H1 (cell line): ENCODE results near the gene MYD88. TPM values are rescaled to one million over a fixed set of nuclear protein-coding genes. Genes with fewer than 3 reads are reported as not detected.
A peak's percentile ranks its signal among the peaks of the same experiment; 100 is the strongest.

Source experiments
- CTCF ChIA-PET: fragments of 300-600 bp; sonication (Branson Sonifier 250); formaldehyde crosslinking; loops from one replicate; lab custom pipeline; 2021; ENCODE audit not compliant: partially characterized antibody; lab: Charles Lee
- POLR2A ChIA-PET: fragments of 300-600 bp; sonication (Branson Sonifier 250); formaldehyde crosslinking; loops from one replicate; lab custom pipeline; 2021; ENCODE audit warnings: inconsistent platforms; ENCODE audit not compliant: partially characterized antibody; lab: Charles Lee
- DNase-seq, 2 experiments: peaks; one replicate each; pipeline versions ENCODE4 v3.0.0 to v3.0.0-alpha.2; 2010 to 2022; ENCODE audit warnings: low spot score in 2 of 2, low read depth in 1 of 2, mixed read lengths in 1 of 2
- FAIRE-seq: peaks from 2 replicates; lab custom pipeline; 2011; peaks lifted over from hg19 to GRCh38; lab: Jason Lieb, UNC
- H2AFZ ChIP-seq: 2 replicates; pipeline ENCODE4 v1.8.1; 2012; ENCODE audit warnings: low read length, inconsistent platforms
- H2AK5ac ChIP-seq: 2 replicates; pipeline ENCODE4 v1.6.1; 2013; ENCODE audit warnings: low read depth, low read length
- H2BK120ac ChIP-seq: replicated peaks from 2 replicates; pipeline ENCODE3; 2013; ENCODE audit warnings: low read depth, low read length, inconsistent platforms
- H2BK12ac ChIP-seq: 2 replicates; pipeline ENCODE4 v1.6.1; 2013; ENCODE audit warnings: low read depth, low read length
- H2BK15ac ChIP-seq: 2 replicates; pipeline ENCODE4 v1.6.1; 2013; ENCODE audit warnings: low read length
- H2BK20ac ChIP-seq: 2 replicates; pipeline ENCODE4 v1.6.1; 2013; ENCODE audit warnings: low read length
- H2BK5ac ChIP-seq: 2 replicates; pipeline ENCODE4 v1.6.1; 2013; ENCODE audit warnings: low read depth, low read length
- H3K14ac ChIP-seq: 2 replicates; pipeline ENCODE4 v1.6.1; 2013; ENCODE audit warnings: inconsistent platforms; ENCODE audit not compliant: insufficient read length
- H3K18ac ChIP-seq: 2 replicates; pipeline ENCODE4 v1.6.1; 2013; ENCODE audit warnings: low read length; ENCODE audit errors: extremely low read depth
- H3K23ac ChIP-seq: 2 replicates; pipeline ENCODE4 v1.6.1; 2013; ENCODE audit warnings: inconsistent platforms; ENCODE audit not compliant: insufficient read length
- H3K23me2 ChIP-seq: 2 replicates; pipeline ENCODE4 v1.6.1; 2013; ENCODE audit warnings: low read depth, low read length
- H3K27ac ChIP-seq: 2 replicates; pipeline ENCODE4 v1.6.1; 2011; ENCODE audit warnings: low read depth, low read length, inconsistent platforms
- H3K27me3 ChIP-seq, 4 experiments: replicated peaks in 1 of 4; 1 replicate in 1 of 4; 2 replicates in 3 of 4; pipeline versions ENCODE4 v1.6.1 to v1.8.1; 2011 to 2013; ENCODE audit warnings: low read length in 3 of 4, mild to moderate bottlenecking in 3 of 4, inconsistent platforms in 2 of 4, mixed read lengths in 2 of 4, moderate library complexity in 1 of 4; ENCODE audit not compliant: control insufficient read depth in 3 of 4, insufficient read depth in 3 of 4; ENCODE audit errors: extremely low read depth in 1 of 4
- H3K36me3 ChIP-seq, 4 experiments: 2 replicates each; pipeline versions ENCODE4 v1.6.1 to v1.8.1; 2011 to 2013; ENCODE audit warnings: mild to moderate bottlenecking in 4 of 4, low read length in 3 of 4, moderate library complexity in 2 of 4, control low read depth in 1 of 4, inconsistent platforms in 1 of 4; ENCODE audit not compliant: insufficient read depth in 4 of 4, control insufficient read depth in 2 of 4
- H3K4ac ChIP-seq: replicated peaks from 2 replicates; pipeline ENCODE3; 2013; ENCODE audit warnings: low read length, low read depth, mixed read lengths, inconsistent platforms; ENCODE audit not compliant: insufficient read length
- H3K4me1 ChIP-seq, 4 experiments: replicated peaks in 1 of 4; 1 replicate in 1 of 4; 2 replicates in 3 of 4; pipeline versions ENCODE4 v1.6.1 to v1.8.1; 2011 to 2013; ENCODE audit warnings: low read length in 3 of 4, inconsistent platforms in 2 of 4, mixed read lengths in 1 of 4; ENCODE audit not compliant: insufficient read depth in 4 of 4, control insufficient read depth in 3 of 4
- H3K4me2 ChIP-seq, 2 experiments: 2 replicates each; pipeline versions ENCODE4 v1.6.1 to v1.8.1; 2011 to 2013; ENCODE audit warnings: low read depth in 2 of 2, low read length in 2 of 2, control low read depth in 1 of 2, inconsistent platforms in 1 of 2, mild to moderate bottlenecking in 1 of 2; ENCODE audit not compliant: insufficient read depth in 1 of 2
- H3K4me3 ChIP-seq, 4 experiments: fragments of 200-600, 300-600 bp in 1 of 4; sonication (generic), shearing (Covaris generic), sonication (Bioruptor Twin) in 1 of 4; 2 replicates each; pipeline versions ENCODE4 v1.5.1 to v1.8.1; 2011 to 2016; ENCODE audit warnings: low read length in 4 of 4, low read depth in 3 of 4, control low read depth in 2 of 4, inconsistent platforms in 2 of 4, mild to moderate bottlenecking in 2 of 4, mixed read lengths in 1 of 4, moderate library complexity in 1 of 4; ENCODE audit not compliant: insufficient read depth in 2 of 4; ENCODE audit errors: extremely low read depth in 1 of 4
- H3K56ac ChIP-seq: replicated peaks from 2 replicates; pipeline ENCODE3; 2013; ENCODE audit warnings: low read depth, mild to moderate bottlenecking, mixed read lengths, low read length, inconsistent platforms; ENCODE audit not compliant: insufficient read length
- H3K79me1 ChIP-seq: 2 replicates; pipeline ENCODE4 v1.6.1; 2013; ENCODE audit warnings: low read depth, low read length, control low read depth
- H3K79me2 ChIP-seq, 2 experiments: 2 replicates each; pipeline versions ENCODE4 v1.6.1 to v1.8.1; 2012 to 2013; ENCODE audit warnings: low read length in 2 of 2, mild to moderate bottlenecking in 2 of 2, inconsistent platforms in 1 of 2; ENCODE audit not compliant: insufficient read depth in 2 of 2, control insufficient read depth in 1 of 2
- H3K9ac ChIP-seq, 4 experiments: replicated peaks in 1 of 4; 1 replicate in 1 of 4; 2 replicates in 3 of 4; pipeline versions ENCODE4 v1.6.1 to v1.8.1; 2011 to 2013; ENCODE audit warnings: low read depth in 3 of 4, low read length in 3 of 4, control low read depth in 2 of 4, mild to moderate bottlenecking in 2 of 4, moderate library complexity in 2 of 4, inconsistent platforms in 1 of 4; ENCODE audit errors: extremely low read depth in 1 of 4
- H3K9me3 ChIP-seq, 2 experiments: 2 replicates each; pipeline versions ENCODE4 v1.6.1 to v1.8.1; 2012 to 2013; ENCODE audit warnings: mild to moderate bottlenecking in 2 of 2, moderate library complexity in 2 of 2, control low read depth in 1 of 2, inconsistent platforms in 1 of 2, low read depth in 1 of 2, low read length in 1 of 2, mixed read lengths in 1 of 2; ENCODE audit not compliant: insufficient read depth in 2 of 2
- H4K20me1 ChIP-seq, 2 experiments: replicated peaks in 1 of 2; 2 replicates each; pipeline versions ENCODE3 to v1.8.1; 2011 to 2013; ENCODE audit warnings: inconsistent platforms in 2 of 2, low read length in 2 of 2, mild to moderate bottlenecking in 1 of 2; ENCODE audit not compliant: insufficient read depth in 2 of 2, control insufficient read depth in 1 of 2
- H4K5ac ChIP-seq: 2 replicates; pipeline ENCODE4 v1.6.1; 2013; ENCODE audit warnings: low read length, low read depth, mixed read lengths, inconsistent platforms; ENCODE audit not compliant: insufficient read length
- H4K8ac ChIP-seq: 2 replicates; pipeline ENCODE4 v1.8.0; 2013; ENCODE audit warnings: mild to moderate bottlenecking, moderate library complexity, low read length, inconsistent platforms; ENCODE audit not compliant: insufficient read depth; ENCODE audit errors: extremely low read depth
- H4K91ac ChIP-seq: replicated peaks from 2 replicates; pipeline ENCODE3; 2013; ENCODE audit warnings: low read length, mixed read lengths, inconsistent platforms; ENCODE audit not compliant: insufficient read length
- EZH2 ChIP-seq: fragments of 200-600 bp; sonication (generic); IDR thresholded peaks from 2 replicates; pipeline ENCODE4 v1.7.1; 2012; ENCODE audit warnings: low read depth, mild to moderate bottlenecking, moderate library complexity, low read length, inconsistent platforms; ENCODE audit not compliant: severe bottlenecking
- GABPA ChIP-seq: IDR thresholded peaks from 2 replicates; pipeline ENCODE4 v1.6.1; 2011; ENCODE audit warnings: mild to moderate bottlenecking, low read length, moderate library complexity, borderline replicate concordance; ENCODE audit not compliant: insufficient read depth
- HDAC2 ChIP-seq, 2 experiments: fragments of 300-600 bp in 1 of 2; sonication (generic) in 1 of 2; IDR thresholded peaks; 2 replicates each; pipeline ENCODE4 v1.6.1; 2011 to 2012; ENCODE audit warnings: low read depth in 2 of 2, low read length in 2 of 2, mild to moderate bottlenecking in 2 of 2, moderate library complexity in 2 of 2, borderline replicate concordance in 1 of 2, inconsistent platforms in 1 of 2
- JUN ChIP-seq: IDR thresholded peaks from 2 replicates; pipeline ENCODE4 v1.6.1; 2011; ENCODE audit warnings: low read depth, mild to moderate bottlenecking, improper control_type of control experiment, low read length
- JUND ChIP-seq: IDR thresholded peaks from 2 replicates; pipeline ENCODE4 v1.6.1; 2011; ENCODE audit warnings: mild to moderate bottlenecking, improper control_type of control experiment, low read length
- RNF2 ChIP-seq: fragments of 200-900, 300-1000 bp; sonication (generic); IDR thresholded peaks from 2 replicates; pipeline ENCODE4 v1.7.1; 2016; ENCODE audit warnings: borderline replicate concordance, low read depth, mild to moderate bottlenecking, antibody characterized with exemption, low read length; ENCODE audit not compliant: poor library complexity, severe bottlenecking; ENCODE audit errors: missing control alignments
- SIN3A ChIP-seq, 2 experiments: IDR thresholded peaks in 1 of 2; conservative IDR thresholded peaks in 1 of 2; 2 replicates each; pipeline ENCODE4 v1.6.1; 2011 to 2012; ENCODE audit warnings: low read length in 2 of 2, improper control_type of control experiment in 1 of 2, low read depth in 1 of 2, mild to moderate bottlenecking in 1 of 2
- SIX5 ChIP-seq: IDR thresholded peaks from 2 replicates; pipeline ENCODE4 v1.6.1; 2011; ENCODE audit warnings: mild to moderate bottlenecking, low read depth, low read length
- SP1 ChIP-seq: IDR thresholded peaks from 2 replicates; pipeline ENCODE4 v1.6.1; 2011; ENCODE audit warnings: low read depth, low read length
- WGBS, 2 experiments: shearing (Covaris generic) in 1 of 2; methylation state at CpG; one replicate each; pipeline versions ENCODE4 v1.1.6 to v1.1.7; 2013 to 2015; ENCODE audit warnings: low lambda C conversion rate in 2 of 2, mixed read lengths in 2 of 2, inconsistent platforms in 1 of 2, low coverage in 1 of 2, missing lambda C conversion rate in 1 of 2; ENCODE audit not compliant: insufficient replicate concordance in 2 of 2, insufficient coverage in 1 of 2, insufficient read length in 1 of 2; ENCODE audit errors: extremely low coverage in 1 of 2, missing lambda C conversion rate in 1 of 2; 5-methylcytosine and 5-hydroxymethylcytosine counted together
- polyA plus RNA-seq, 7 experiments: library from polyadenylated mRNA; depleted of rRNA in 3 of 7; stranded (reverse) in 5 of 7; unstranded in 2 of 7; fragments of >200 nt in 5 of 7; fragments of 200-250 nt in 2 of 7; gene quantifications; 1 replicate in 5 of 7; 2 replicates in 1 of 7; 4 replicates in 1 of 7; pipeline versions ENCODE4 v1.2.1 to v1.2.3, GENCODE V29; 2011 to 2013; ENCODE audit warnings: missing spikeins in 2 of 7, mixed read lengths in 2 of 7
- total RNA-seq: library from RNA; stranded (reverse); fragmentation: NEBNext Ultra II Directional; extraction: Animal tissue kit (Norgen Biotek cat#: 25700); gene quantifications from 2 replicates; pipeline ENCODE4 v1.2.1, GENCODE V29; 2021

MYD88 gene
- total and polyA plus RNA-seq, 2 of the 8 experiments (the other 6 are each of a cell fraction or from before 2014, with no cell fraction given), result 22.1 to 22.5 TPM

DNA sequence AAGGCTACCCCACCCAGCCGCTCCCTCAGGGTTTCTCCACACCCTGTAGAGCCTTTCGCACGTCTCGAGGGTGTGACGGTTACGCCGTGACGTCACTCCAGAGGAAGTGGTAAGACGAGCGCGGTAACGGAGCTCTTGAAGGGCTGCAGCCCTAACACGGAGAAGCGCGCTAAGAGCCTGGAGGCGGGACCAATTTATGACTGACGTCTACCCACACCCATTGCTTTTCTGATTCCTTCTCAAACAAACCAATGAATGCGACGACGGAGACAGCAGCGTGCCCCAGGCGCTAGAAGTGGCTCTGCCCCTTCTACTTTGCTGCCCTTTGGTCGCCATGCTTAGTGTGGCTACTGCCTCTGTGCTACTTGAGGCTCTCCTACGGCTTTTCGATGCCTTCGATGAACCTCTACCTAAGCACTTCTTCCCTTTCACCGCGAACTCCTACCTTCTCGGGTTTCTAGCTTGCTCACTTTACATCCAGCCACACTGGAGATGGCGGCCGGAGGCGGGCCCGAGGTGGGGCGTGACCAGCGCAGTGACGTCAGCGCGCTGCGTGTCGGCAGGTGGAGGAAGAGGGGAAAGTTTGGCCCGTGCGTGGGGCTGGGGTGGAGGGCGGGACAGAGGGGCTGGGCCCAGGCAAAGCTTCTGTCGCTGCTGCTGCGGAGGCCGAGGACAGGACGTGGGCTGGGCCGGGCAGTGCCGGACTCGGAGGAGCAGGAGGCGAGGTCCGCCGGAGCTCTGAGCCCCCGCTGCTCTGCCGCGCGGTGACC, 26.7 kb downstream of the MYD88 start, which contains the start of gene OXSR1:
OXSR1 (plus strand) TSS at position 586 of the 770 bp plus-strand sequence. CDS start 340 bp downstream, outside the sequence.
- H4K8ac ChIP-seq, result peak within 1 kb of the TSS; percentile 99; the same call in 1 of the 2 replicates
- peak within 1 kb of the TSS; percentile 91 to 94 for H3K4me2 ChIP-seq
- peak within 1 kb of the TSS; percentile 84 for H3K56ac ChIP-seq
- H3K9ac ChIP-seq, result peak within 1 kb of the TSS; percentile 83 to 98 (median 94)
- H3K36me3 ChIP-seq, result no peaks in the 10 kb centered on the region
- peak within 1 kb of the TSS; percentile 97 for H2BK5ac ChIP-seq
- no peak within 1 kb of the TSS for H3K23ac ChIP-seq
- no peak within 1 kb of the TSS for H2AK5ac ChIP-seq
- H2AFZ ChIP-seq, result peak within 1 kb of the TSS; percentile 100
- peak within 1 kb of the TSS; percentile 97 for H4K91ac ChIP-seq
- H3K18ac ChIP-seq, result peak within 1 kb of the TSS; percentile 95
- peaks cover 18 to 42% of the 10 kb centered on the region in 2 experiments for H3K79me2 ChIP-seq
- peak within 1 kb of the TSS; percentile 36; the same call in 1 of the 2 replicates for H2BK20ac ChIP-seq
- ChIA-PET CTCF (interaction anchor here (1.0 to 3.2 kb wide), 7 partner anchors 14 to 844 kb away, joined by 3 to 11 read pairs (median 4); partner anchors contain the start of gene ACAA1), POLR2A (interaction anchor here (0.8 to 4.1 kb wide), 13 partner anchors 9 to 181 kb away, joined by 3 to 38 read pairs (median 3); partner anchors contain the start of genes ACAA1, MYD88 and XYLB)
- peak within 1 kb of the TSS; percentile 49 for H3K4ac ChIP-seq
- peaks cover 0 to 6% of the 10 kb centered on the region in 2 experiments for H4K20me1 ChIP-seq
- H3K9me3 ChIP-seq, result no peaks in the 10 kb centered on the region
- FAIRE-seq (peak; percentile 76), DNase-seq (peak; percentile 92 to 98)
- peak within 1 kb of the TSS; percentile 16; the same call in 1 of the 2 replicates for H2BK15ac ChIP-seq
- WGBS, 2 experiments, result 1% methylated on average over 53 of the region's 57 CpGs; no CpG with 5 or more reads in 1 of the 2 experiments
- peak within 1 kb of the TSS; percentile 99 for H3K27ac ChIP-seq
- peak within 1 kb of the TSS; percentile 59 for H2BK120ac ChIP-seq
- peak within 1 kb of the TSS; percentile 6 for H3K14ac ChIP-seq
- peak within 1 kb of the TSS; percentile 94 for H2BK12ac ChIP-seq
- H3K79me1 ChIP-seq, result no peaks in the 10 kb centered on the region; the same call in 1 of the 2 replicates
- H3K4me3 ChIP-seq, result peak within 1 kb of the TSS; percentile 75 to 90 (median 86)
- peaks cover 0 to 2% (median 0%) of the 10 kb centered on the region in 4 experiments; a peak in 3 of 7 replicates for H3K4me1 ChIP-seq
- H4K5ac ChIP-seq, result peak within 1 kb of the TSS; percentile 100
- no peaks in the 10 kb centered on the region for H3K27me3 ChIP-seq
- peaks cover 14% of the 10 kb centered on the region; the same call in 1 of the 2 replicates for H3K23me2 ChIP-seq
- TF ChIP-seq SP1 (peak; percentile 92), HDAC2 (IDR thresholded peaks at IDR 0.05; ENCODE audit: borderline replicate concordance in 1 of 2, low read depth in 2 of 2, low read length in 2 of 2) (peak in 1 of 2 experiments; percentile 77; a peak in 1 of 4 replicates), EZH2 (no peak), JUN (no peak; the same call in 1 of the 2 replicates), JUND (peak; percentile 63), SIX5 (peak; percentile 6; the same call in 1 of the 2 replicates), RNF2 (no peak), GABPA (no peak; the same call in 1 of the 2 replicates), SIN3A (conservative IDR thresholded peaks at IDR 0.05 in 1 of 2, IDR thresholded peaks at IDR 0.05 in 1 of 2; ENCODE audit: low read depth in 1 of 2, low read length in 2 of 2) (no peak; a peak in 1 of 4 replicates)
